AG20443 (cell line): ENCODE results near the gene GRIA1.

ENCODE experiments used
- DNase-seq: peaks from one replicate; pipeline ENCODE4 v3.0.0; 2012; ENCODE audit warnings: low spot score, mixed read lengths

Gene GRIA1

DNA sequence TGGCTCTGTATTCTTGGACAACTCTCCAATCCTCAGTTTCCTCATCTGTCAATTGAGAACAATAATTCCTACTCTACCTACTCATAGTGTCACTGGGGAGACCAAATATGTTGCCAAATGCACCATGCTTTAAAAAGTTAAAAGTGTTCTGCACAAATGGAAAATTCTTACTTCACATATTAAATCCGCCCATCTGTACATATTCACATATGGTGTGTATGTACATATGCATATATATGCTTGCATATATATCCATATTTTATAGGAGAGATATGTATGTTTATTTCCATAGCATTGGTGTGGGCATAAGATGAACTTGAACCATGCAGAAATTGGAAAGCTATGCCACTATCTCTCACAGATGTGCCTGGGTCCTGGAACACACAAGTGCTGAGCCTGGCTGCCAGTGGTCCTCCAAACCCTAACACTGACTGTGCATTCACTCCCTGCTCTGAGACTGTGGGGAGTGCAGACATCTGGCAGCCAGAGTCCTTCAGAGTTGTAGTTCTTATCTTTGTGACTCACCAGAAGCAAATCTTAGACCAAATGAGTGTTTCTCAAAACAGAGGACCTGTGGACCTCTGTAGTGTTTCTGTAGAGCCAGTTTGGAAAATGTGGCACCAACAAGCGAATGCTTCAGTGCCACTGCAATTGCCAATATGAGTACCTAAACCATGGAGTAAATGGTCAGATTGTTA is 168.7 kb downstream of the GRIA1 start:
- DNase-seq: peak; percentile 78

DNA sequence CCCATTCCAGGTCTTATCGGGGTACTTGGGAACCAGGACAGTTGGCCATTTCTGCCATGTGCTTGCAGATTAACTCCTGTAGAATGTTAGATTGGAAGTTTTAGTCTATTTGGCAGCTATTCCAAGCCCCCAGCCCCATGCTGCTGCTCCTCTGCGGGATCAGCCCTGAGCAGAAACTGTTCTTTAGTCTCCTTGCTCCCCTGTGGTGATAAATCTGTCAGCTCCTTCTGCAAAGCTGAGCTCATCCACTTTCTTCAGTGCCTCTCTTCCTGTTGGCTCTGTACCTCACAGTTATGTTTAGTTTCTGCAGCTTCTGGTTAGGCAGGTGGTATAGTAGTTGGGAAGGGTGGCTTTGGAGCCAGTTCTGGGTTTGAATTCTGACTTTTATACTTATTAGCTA is 170.4 kb downstream of the GRIA1 start:
- no peak for DNase-seq

DNA sequence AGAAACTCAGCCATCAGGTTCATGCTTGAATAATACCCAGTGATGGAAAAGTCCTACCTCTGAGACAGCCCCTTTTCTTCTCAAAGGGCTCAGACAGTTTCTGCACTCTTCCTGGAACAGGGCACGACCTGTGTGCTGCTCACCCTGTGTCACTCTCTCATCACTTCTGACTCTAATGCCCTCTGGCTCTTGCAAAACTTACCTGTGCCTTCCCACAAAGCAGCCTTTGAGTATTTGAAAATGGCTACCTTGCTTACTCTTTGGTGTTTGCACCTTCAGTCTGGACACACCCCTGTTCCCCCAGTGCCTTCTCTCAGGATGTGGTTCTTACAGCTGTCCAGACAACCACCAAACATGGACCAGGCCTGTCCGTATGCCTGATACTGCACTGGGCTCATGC is 171.4 kb downstream of the GRIA1 start:
- no peak for DNase-seq

DNA sequence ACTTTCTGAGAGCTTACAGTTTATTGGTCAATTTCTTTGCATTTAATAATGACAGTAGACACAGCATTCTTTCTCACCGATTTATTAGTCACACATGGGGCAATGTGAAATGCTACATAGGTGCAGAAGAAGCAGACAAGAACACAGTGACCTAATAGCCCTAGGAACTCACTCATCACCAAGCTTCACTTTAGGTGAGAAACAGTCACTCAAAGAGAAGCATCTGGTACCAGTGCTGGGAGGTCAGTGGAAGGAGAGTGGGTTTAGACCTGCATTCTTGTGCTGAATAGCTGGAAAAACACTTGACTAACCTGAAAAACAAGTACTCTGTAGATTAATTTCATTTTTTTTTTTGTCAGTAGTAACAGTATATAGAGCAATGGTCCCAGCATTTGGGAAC is 179.6 kb downstream of the GRIA1 start:
- DNase-seq: no peak

DNA sequence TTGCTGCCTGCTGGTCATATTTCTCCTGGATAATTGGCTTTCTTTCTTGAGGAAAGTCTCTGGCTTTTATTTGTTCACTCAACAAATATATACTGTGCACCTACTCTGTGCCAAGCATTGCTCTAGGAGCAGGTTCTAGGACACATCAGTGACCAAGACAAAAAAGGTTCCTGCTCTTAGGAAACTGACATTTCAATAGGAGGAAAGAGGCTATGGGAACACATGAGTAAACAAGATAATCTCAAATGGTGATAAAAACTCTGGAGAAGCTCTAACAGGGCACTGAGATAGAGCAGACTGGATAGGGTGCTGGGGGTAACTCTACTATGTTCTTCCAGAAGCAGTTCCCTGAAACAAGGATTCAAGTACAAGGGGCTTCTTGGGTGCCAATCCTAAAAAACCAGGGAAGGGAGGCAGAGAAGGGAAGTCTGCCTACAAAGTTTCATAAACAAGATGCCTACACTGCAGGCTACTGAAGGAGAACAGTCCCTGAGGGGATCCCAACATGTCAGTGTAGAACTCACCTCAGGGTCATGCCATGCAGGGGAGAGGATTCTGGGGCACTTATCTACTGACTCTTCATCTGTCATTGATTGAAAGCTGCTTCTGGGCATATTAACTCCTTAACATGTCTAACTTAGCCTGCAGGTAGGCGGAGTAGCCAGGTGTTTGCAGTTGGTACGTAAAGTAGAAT is 181.3 kb downstream of the GRIA1 start:
- no peak for DNase-seq

DNA sequence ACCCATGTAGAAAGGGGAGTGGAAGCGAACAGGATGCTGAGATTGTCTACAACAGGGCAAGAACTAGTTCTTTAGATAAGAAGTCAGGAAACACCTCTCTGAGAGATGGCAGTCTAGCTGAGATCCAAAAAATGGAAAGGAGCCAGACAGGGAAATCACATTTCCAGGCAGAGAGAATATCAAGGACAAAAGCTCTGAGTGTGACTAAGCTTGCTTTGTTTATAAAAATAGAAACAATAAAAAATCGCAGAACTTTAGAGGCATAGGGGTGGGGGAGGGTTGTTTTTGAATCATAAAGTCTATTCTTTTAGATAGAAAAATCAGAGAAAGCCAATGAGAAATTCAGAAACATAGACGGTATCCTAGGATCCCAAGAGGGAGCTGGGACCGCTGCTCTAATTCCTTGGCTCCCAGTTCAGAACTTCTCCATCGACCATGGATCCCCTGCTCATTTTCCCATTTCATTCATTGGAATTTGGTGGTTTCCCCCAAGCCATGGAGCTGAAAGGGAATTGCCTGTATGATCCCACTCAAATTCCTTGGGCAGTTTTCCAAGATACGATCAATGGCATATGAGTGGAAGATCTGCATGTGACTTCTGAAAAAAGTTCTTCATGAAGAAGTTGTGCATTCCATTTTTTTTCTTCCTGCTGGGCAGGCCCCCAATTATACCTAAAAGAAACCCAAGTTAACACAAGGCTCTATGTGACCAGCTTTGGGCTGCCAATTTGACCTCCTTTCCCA is 182.0 kb downstream of the GRIA1 start:
- DNase-seq: no peak

DNA sequence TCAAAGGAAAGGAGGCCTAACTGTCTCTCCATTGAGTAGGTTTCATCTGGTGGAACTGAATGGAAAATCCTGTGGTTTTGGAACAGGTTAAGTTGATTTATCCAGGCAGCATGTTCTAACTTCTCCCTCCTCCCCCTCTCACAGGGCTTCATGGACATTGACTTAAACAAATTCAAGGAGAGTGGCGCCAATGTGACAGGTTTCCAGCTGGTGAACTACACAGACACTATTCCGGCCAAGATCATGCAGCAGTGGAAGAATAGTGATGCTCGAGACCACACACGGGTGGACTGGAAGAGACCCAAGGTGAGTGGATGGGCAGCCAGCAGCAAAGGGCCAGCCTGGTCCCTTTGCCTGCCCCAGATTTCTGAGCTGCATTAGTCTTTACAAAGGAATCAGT is 183.9 kb downstream of the GRIA1 start:
- no peak for DNase-seq

DNA sequence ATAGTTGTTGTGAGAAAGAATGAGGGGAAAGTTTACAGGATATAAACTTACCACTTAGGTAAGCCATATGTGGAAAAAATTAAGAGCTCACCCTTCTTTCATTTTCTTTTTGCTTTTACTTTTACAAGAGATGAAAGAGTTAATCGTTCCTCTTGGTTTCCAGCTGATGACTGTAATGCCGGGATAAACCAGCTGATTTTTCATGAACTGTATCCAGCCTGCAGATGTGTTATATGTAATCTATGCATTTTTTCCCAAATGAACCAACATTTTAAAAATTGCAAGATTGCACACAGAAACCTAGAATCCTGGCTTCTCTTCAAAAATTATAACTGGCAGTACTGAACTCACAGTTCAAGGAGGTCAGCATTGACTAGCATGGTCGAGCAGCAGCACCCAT is 185.9 kb downstream of the GRIA1 start:
- DNase-seq: no peak

DNA sequence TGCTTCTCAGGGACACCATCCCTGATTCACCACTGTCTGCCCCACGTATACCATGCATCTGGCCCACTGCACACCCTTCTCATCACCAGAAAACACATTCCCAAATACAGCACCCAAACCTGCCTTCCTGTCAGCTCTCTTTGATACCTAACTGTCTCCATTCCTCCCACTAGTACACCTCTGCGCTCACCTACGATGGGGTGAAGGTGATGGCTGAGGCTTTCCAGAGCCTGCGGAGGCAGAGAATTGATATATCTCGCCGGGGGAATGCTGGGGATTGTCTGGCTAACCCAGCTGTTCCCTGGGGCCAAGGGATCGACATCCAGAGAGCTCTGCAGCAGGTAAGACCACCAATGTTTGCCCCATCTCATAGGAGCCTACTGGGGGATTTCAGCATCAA is 186.4 kb downstream of the GRIA1 start:
- no peak for DNase-seq

DNA sequence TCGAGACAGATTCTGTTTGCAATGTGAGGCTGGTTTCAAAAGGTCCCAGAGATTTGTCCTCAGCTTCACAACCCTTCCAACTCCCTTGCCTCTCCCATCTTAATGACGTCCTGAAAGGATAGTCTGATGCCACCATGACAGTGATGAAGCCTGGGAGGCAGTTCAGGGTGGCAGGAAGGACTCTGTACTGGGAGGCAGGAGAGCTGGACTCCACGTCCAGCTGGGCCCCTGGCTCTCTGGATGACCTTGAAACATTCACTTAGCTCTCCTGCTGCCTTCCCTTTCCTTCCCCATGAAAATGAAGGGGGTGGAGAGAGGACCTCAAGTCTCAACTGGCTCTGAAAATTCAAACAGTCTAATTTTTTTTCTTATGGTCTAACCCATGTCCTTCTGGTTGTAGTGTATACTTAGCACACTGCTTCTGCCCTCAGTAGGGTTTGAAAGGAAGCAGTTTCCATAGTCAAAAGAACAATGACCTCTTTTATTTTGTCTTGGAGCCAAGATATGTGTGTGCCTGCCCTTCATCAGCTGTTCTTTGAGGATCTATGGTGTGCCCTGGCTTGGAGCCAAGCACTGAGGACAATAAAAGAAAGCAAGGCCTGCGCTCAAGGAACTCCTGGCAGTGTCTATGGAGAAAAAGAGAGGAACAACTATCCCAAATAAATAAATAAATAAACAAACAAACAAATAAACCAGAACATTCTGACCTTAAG is 188.3 kb downstream of the GRIA1 start:
- no peak for DNase-seq

DNA sequence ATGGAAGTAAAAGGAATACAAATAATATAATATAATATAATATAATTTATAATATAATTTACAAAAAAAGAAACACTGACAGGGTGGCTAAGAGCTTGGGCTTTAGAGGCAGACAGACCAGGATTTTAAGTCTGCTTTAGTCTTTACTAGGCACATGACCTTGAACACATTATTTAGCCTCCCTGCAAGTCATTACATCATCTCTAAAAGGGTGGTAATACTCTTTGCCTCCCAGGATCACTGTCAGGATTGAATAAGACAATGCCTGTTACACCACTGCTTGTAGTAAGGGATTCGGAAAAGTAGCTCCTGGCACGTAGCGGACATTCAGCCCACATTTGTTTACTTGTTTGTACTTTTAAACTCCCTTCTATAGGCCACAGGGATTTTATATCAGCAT is 199.8 kb downstream of the GRIA1 start:
- DNase-seq: no peak

DNA sequence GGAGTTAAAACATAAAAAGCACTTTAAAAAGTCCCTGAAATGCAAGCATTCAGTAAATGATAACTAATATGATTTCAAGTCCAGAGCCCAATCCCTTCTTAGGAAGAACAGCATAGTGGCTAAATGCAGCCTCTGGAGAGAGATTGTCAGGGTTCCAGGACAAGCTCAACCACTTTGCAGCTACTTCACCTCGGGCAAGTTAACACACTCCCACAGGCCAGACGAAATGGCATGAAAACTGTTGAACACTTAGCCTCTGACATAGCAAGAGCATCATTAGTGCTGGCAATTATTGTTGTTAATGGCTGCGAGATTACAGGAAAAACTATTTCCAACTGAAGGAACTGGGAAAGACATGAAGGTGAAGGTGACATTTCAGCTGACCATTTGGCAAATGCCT is 205.8 kb downstream of the GRIA1 start:
- no peak for DNase-seq

DNA sequence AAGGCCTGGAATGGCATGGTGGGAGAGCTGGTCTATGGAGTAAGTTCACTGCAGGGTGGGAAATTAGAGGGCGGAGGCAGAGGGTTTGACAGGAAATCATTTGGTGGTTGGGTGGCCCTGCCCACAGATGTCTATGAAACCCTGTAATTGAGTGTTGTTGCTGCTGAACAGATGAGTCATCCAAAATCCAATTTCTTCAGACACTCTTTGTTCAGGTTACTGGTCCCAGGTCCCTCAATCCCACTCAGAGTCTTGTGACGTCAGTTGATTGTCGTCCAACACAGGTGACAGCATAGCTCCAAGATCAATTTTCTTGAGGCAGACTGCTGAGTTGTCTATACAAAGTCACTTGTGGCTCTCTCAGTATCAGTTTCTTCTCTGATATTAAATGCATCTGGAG is 208.6 kb downstream of the GRIA1 start:
- no peak for DNase-seq

DNA sequence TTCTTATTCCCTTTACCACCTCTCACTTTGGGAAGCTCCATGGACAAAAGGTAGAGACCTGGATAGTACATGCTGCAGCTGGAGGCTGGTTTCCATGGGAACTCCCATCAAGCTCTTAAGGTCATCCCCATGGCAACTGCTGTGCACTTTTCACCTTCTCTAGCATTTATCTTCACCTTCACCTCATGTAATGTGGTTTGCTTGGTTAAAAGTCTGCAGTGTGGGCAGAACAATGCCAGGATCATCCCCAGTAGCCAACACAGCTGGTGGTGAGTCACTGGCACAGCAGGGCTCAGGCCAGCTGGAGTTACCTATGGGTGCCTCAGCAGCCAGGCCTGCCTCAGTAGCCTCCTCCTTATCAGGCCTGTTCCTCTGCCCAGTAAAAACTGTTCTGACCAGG is 210.5 kb downstream of the GRIA1 start:
- DNase-seq: no peak

DNA sequence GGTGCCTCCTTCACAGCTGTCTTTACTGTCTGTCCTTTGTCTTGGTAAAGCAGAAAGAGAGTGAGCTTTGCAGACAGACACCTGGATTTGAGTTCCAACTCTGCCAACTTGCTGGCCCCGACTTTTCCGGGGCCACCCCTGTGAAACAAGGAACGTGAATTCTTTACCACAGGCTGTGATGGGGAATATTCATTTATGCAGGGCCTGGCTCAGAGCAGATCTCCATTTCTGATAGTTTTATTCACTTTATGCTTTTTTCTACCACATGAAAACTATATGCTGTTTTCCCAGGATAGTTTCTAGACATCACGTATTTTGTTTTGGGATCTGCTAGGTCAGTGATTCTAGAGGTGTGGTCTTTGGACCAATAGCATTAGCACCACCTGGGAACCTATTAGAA is 211.8 kb downstream of the GRIA1 start:
- no peak for DNase-seq

DNA sequence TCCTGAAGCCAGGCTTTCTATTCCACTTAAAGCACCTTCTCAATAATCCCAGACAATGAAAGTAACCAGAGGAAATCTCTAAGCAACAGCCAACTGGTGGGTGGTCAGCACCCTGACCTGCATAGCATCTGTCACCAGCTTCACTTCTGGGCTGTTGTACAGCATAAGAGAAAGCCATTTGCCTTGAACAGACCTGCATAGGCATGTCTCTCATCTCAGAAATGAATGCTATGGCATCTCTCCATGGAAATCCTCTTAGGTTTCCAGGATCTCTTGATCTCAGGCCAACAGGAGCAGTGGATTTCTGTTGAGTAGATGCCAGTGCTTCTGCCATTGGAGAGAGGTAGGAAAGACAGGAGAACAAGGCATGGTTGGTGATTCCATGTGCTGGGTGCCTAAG is 213.6 kb downstream of the GRIA1 start:
- DNase-seq: no peak

DNA sequence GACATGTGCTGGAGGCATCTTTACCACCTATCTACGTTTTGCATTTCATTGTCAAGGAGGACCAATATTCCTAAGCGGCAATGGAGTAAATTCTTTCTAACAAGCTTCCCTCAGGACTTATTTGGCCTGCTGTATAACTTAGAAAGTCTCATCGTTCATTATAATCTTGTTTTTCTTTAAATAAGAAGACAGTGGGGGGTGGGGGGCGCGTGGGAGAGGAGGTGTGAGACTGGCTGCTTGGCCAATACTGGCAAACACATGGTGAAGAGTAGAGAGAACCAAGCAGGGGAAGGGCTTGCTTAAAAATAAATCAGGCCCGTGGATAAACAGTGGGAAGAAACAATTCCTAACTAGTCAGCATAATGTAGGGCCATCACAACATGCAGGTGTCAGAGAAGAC is 217.2 kb downstream of the GRIA1 start:
- DNase-seq: no peak

DNA sequence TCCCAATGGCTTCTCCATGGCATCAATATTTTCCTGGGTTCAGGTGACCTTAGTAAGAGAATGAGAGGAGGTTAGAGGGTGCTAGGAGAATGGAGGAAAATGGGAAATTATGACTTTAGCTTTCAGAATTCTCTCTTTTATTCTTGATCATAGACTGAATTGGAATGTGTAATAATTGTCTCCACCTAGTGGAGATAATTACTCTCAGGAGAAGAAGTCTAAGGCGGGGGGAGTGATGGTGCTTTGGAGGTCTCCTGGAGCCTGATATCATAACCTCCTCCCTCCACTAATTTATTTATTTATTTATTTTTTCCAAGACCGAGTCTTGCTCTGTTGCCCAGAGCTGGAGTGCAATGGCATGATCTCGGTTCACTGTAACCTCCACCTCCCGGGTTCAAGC is 221.3 kb downstream of the GRIA1 start:
- no peak for DNase-seq

DNA sequence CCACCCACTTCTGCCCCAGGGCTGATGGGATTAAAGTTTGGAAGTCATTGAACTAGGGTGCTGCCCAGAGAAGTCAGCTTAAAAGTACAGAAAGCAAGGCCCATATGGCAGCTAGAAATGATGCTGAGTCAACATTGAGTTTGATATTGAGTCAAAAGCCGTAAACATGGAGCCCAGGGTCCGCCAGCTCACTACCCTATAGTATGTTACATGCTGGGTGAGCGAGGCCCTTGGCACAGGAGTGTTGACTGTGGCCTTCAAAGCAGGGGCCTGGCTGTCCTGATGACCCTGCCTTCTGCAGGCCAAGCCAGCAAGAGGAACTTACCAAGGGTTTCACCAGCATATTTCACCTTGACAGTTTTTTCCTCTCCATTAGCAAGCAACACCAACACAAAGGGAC is 222.5 kb downstream of the GRIA1 start:
- no peak for DNase-seq

DNA sequence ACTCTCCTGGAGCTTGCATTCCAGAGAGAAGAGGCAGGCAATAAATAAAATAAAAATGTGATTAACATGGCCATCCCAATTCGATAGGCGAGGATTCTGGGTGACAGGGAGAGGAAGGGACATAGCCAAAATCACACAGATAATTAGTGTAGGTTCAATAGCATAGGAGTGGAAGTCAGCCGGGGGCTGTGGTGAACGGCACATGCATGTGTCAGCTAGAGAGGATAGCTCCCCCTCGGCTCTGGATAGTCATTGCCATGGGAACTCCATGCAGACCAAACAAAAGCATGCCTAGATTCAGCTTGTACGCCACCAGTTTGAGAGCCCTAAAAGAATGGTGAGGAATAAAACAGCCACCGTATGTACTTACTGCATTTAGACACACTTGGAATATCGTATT is 223.5 kb downstream of the GRIA1 start:
- no peak for DNase-seq

DNA sequence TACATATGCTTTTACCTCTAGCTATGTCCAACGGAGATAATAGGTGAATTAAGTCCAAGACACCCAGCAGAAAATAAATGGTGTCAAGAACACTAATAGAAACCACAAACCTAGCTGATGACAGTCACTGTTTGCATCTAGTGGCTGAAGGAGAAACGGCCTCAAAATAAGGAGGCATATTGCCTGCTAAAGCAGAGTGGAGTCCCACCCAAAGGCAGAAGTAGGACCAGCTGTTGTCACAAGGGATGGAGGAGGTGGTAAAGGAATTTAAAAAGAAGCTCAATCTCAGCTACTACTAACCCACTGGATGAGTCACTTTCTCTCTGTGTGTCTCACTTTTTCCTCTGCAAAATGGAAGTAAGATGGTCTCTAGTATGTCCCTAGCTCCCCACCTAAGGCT is 224.3 kb downstream of the GRIA1 start:
- peak; percentile 26 for DNase-seq

DNA sequence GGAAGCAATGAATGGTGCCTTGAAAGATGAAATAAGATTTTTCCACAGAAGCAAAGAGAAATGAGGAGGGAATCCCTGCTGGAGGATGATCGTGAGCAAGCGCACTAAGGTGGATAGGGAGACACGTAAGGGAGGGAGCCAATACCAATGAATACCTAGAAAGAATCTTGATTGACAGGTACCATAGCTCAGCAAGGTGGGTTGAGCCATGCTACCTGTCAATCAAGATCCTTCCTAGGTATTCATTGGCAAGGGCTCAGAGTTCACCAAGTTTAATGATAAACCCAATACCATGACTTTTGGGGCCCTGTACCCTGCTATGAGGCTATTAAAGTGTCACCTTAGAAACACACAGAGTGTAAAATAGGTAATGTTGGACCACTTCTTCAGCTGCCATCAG is 226.8 kb downstream of the GRIA1 start:
- DNase-seq: no peak

DNA sequence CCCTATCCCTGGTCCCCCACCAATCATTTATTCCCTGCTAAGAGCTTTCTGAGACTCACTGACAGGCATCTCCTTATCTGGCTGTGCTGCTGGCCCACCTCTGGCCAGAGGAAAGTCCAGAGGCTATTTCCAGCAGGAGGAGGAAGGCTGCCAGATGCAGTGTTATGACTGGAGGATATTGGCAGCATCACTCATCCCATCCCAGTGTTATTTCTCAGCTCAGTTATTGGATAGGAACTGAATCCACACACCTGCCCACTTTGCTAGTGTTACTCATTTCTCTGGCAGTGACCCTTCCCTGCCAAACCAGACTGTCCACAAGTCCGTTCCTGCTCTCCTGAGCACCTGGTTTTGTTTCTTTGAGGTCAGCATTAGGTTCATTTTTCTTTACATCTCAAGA is 228.2 kb downstream of the GRIA1 start:
- no peak for DNase-seq
